ENCODE measurements around the gene POP4.

DNA sequence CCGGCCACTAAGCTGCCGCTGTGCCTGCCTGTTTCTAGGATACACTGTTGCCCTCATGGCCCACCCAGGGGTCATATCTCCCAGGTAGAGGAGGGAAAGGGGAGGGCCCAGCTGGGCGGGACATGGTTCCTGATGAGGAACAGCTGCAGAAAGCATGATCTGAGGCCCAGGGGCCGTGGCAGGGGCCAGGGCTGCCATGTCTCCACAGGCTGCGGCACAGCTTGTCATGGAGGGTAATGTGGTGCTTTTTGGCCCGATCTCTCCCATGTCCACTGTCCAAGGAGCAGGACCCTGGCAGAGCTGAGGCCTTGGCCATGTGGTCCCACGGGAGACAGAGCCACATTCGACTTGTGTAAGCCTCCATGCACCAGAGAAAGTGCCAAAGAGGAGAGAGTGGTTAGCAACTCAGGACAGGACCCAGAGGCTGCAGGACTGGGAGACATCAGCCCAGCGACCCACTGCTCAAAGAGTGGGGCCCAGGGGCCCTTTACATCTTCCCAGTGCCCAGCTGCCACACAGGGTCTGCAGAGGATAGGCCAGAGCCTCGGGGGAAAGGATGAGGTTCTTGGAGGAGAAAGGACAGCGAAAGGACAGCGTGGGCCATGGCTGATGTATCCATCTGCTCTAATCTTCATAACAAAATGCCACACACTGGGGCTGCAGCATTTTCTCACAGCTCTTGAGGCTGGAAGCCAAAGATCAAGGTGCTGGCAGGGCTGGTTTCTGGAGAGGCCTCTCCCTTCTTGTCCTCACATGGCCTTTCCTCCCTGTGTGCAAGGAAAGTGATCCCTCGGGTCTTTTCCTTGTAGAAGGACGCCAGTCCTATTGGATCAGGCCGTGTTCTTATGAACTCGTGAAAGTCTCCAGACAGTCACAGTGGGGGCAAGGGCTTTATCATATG, 11.5 kb downstream of the POP4 start:
- TF ChIP-seq CTCF (IDR thresholded peaks at IDR 0.05) = no peak
- no peak for TF ChIP-seq POLR2A (IDR thresholded peaks at IDR 0.05)
